Measurements from ENCODE around the gene B4GALT2.

Gene B4GALT2

GRCh38 chr1:43994794-43995790 is 16.1 kb downstream of the B4GALT2 start:
- in situ Hi-C loops (cut with MboI; ENCODE audit: low pct_unique_long_range_greater_than_20kb, low sequenced_read_pairs), result no loop called here

GRCh38 chr1:43995984-43996732 is 17.1 kb downstream of the B4GALT2 start:
- in situ Hi-C loops (cut with MboI; ENCODE audit: low pct_unique_long_range_greater_than_20kb, low sequenced_read_pairs), result no loop called here

More at GRCh38 chr1:43994794-43995790, 16.1 kb downstream of the B4GALT2 start:
- peak; percentile 69 for DNase-seq

GRCh38 chr1:43996733-43997115 is 17.7 kb downstream of the B4GALT2 start:
- no peak for DNase-seq
- in situ Hi-C loops (cut with MboI; ENCODE audit: low pct_unique_long_range_greater_than_20kb, low sequenced_read_pairs), result no loop called here

More at GRCh38 chr1:43995984-43996732, 17.1 kb downstream of the B4GALT2 start:
- DNase-seq, result no peak

- in situ Hi-C loops (cut with MboI; ENCODE audit: low pct_unique_long_range_greater_than_20kb, low sequenced_read_pairs), result no loop called here
Observed at GRCh38 chr1:43997295-43997999, 18.4 kb downstream of the B4GALT2 start.

GRCh38 chr1:43998000-43998378 is 19.0 kb downstream of the B4GALT2 start:
- DNase-seq, result no peak
- in situ Hi-C loops (cut with MboI; ENCODE audit: low pct_unique_long_range_greater_than_20kb, low sequenced_read_pairs), result no loop called here

More at GRCh38 chr1:43997295-43997999, 18.4 kb downstream of the B4GALT2 start:
- DNase-seq, result no peak

- DNase-seq, result no peak
Observed at GRCh38 chr1:43999455-43999854, 20.4 kb downstream of the B4GALT2 start.

GRCh38 chr1:44000122-44000665 is 21.2 kb downstream of the B4GALT2 start:
- DNase-seq, result no peak
- in situ Hi-C loops (cut with MboI; ENCODE audit: low pct_unique_long_range_greater_than_20kb, low sequenced_read_pairs), result no loop called here

More at GRCh38 chr1:43999455-43999854, 20.4 kb downstream of the B4GALT2 start:
- in situ Hi-C loops (cut with MboI; ENCODE audit: low pct_unique_long_range_greater_than_20kb, low sequenced_read_pairs), result no loop called here

GRCh38 chr1:44002165-44002564 is 23.2 kb downstream of the B4GALT2 start:
- DNase-seq, result no peak
- in situ Hi-C loops (cut with MboI; ENCODE audit: low pct_unique_long_range_greater_than_20kb, low sequenced_read_pairs), result no loop called here

- in situ Hi-C loops (cut with MboI; ENCODE audit: low pct_unique_long_range_greater_than_20kb, low sequenced_read_pairs), result no loop called here
- DNase-seq, result no peak
Observed at GRCh38 chr1:44002606-44003157, 23.7 kb downstream of the B4GALT2 start.

GRCh38 chr1:44008259-44008658 is 29.2 kb downstream of the B4GALT2 start:
- in situ Hi-C loops (cut with MboI; ENCODE audit: low pct_unique_long_range_greater_than_20kb, low sequenced_read_pairs), result no loop called here

GRCh38 chr1:44010935-44011471 is 32.0 kb downstream of the B4GALT2 start:
- in situ Hi-C loops (cut with MboI; ENCODE audit: low pct_unique_long_range_greater_than_20kb, low sequenced_read_pairs), result no loop called here
- no peak for DNase-seq

More at GRCh38 chr1:44008259-44008658, 29.2 kb downstream of the B4GALT2 start:
- no peak for DNase-seq

GRCh38 chr1:44012404-44012803 is 33.4 kb downstream of the B4GALT2 start:
- in situ Hi-C loops (cut with MboI; ENCODE audit: low pct_unique_long_range_greater_than_20kb, low sequenced_read_pairs), result no loop called here
- no peak for DNase-seq

- DNase-seq, result peak; percentile 70
- in situ Hi-C loops (cut with MboI; ENCODE audit: low pct_unique_long_range_greater_than_20kb, low sequenced_read_pairs), result no loop called here
Observed at GRCh38 chr1:44012941-44013609, 34.1 kb downstream of the B4GALT2 start.

- no peak for DNase-seq
- in situ Hi-C loops (cut with MboI; ENCODE audit: low pct_unique_long_range_greater_than_20kb, low sequenced_read_pairs), result no loop called here
Observed at GRCh38 chr1:44013949-44014348, 34.9 kb downstream of the B4GALT2 start.

GRCh38 chr1:44014365-44015104 is 35.5 kb downstream of the B4GALT2 start:
- no peak for DNase-seq
- in situ Hi-C loops (cut with MboI; ENCODE audit: low pct_unique_long_range_greater_than_20kb, low sequenced_read_pairs), result no loop called here

GRCh38 chr1:44015206-44015605 is 36.2 kb downstream of the B4GALT2 start:
- no peak for DNase-seq
- in situ Hi-C loops (cut with MboI; ENCODE audit: low pct_unique_long_range_greater_than_20kb, low sequenced_read_pairs), result no loop called here
